Measurements from ENCODE around the gene MDFIC. TPM values are rescaled to one million over a fixed set of nuclear protein-coding genes. Genes with fewer than 3 reads are reported as not detected.

Gene MDFIC
- polyA plus RNA-seq, 1 of the 3 experiments (the other 2 are of a cell fraction) = 2.8 TPM

GRCh38 chr7:114957444-114957843 lies 35.5 kb downstream of the MDFIC start:
- Histone ChIP-seq H3K27ac (ENCODE audit: low read depth in 2 of 2, low read length in 1 of 2) (no peak overlapping the region), H2AFZ (ENCODE audit: low read depth) (no peak overlapping the region), H4K20me1 (ENCODE audit: insufficient read depth) (no peaks in the 10 kb centered on the region), H3K9me3 (no peaks in the 10 kb centered on the region), H3K4me1 (ENCODE audit: control insufficient read depth in 1 of 2, insufficient read depth in 2 of 2, low read depth in 1 of 2, low read length in 1 of 2) (no peaks in the 10 kb centered on the region), H3K4me2 (no peak overlapping the region), H3K9me2 (no peaks in the 10 kb centered on the region), H3K79me2 (ENCODE audit: insufficient read depth) (no peaks in the 10 kb centered on the region), H3K27me3 (ENCODE audit: insufficient read depth) (peaks cover 8% of the 10 kb centered on the region; the same call in 1 of the 2 replicates), H3K9ac (no peak overlapping the region), H3F3A (replicated peaks; ENCODE audit: insufficient read depth) (no peaks in the 10 kb centered on the region), H3K36me3 (replicated peaks in 1 of 2; ENCODE audit: control insufficient read depth in 1 of 2, insufficient read depth in 2 of 2, low read length in 1 of 2) (no peaks in the 10 kb centered on the region), H3K4me3 (ENCODE audit: low read depth in 2 of 2, low read length in 1 of 2) (no peak overlapping the region)
- no peak for DNase-seq
- TF ChIP-seq CTCF (IDR thresholded peaks at IDR 0.05) = no peak
- TF ChIP-seq RFX5 (IDR thresholded peaks at IDR 0.05; ENCODE audit: low read length) = no peak
- no peak for TF ChIP-seq TEAD4 (IDR thresholded peaks at IDR 0.05; ENCODE audit: borderline replicate concordance, insufficient read depth)
- TF ChIP-seq RXRA (IDR thresholded peaks at IDR 0.05; ENCODE audit: borderline replicate concordance, low read depth) = no peak
- TF ChIP-seq REST (IDR thresholded peaks at IDR 0.05; ENCODE audit: low read depth, low read length) = no peak
- TF ChIP-seq SIN3A (IDR thresholded peaks at IDR 0.05; ENCODE audit: borderline replicate concordance, low read depth, low read length) = no peak
- no peak for TF ChIP-seq RAD21 (IDR thresholded peaks at IDR 0.05; ENCODE audit: low read length)
- TF ChIP-seq USF1 (IDR thresholded peaks at IDR 0.05; ENCODE audit: borderline replicate concordance, low read depth) = no peak
- no peak for TF ChIP-seq CHD2 (IDR thresholded peaks at IDR 0.05; ENCODE audit: low read length, partially characterized antibody)
- no peak for TF ChIP-seq FOXM1 (IDR thresholded peaks at IDR 0.05; ENCODE audit: low read depth)
- TF ChIP-seq FOXJ3 (CRISPR knock-in tag; IDR thresholded peaks at IDR 0.05) = no peak
- 20% methylated on average over 1 of the region's 1 CpG for WGBS (ENCODE audit: low lambda C conversion rate)
- CTCF ChIA-PET = interaction anchor here (1.3 to 1.4 kb wide), 2 partner anchors 11 to 21 kb away, joined by 3 to 5 read pairs; no protein-coding TSS in a partner anchor
- POLR2A ChIA-PET = no interaction called here

- no peak overlapping the region for H3K4me2 ChIP-seq
These were observed 38.0 kb downstream of the MDFIC start for GRCh38 chr7:114959931-114960330.

More at GRCh38 chr7:114959931-114960330, 38.0 kb downstream of the MDFIC start:
- CTCF ChIA-PET = no interaction called here
- 6% methylated on average over 3 of the region's 3 CpGs for WGBS (ENCODE audit: low lambda C conversion rate)
- Histone ChIP-seq H3K9me2 (no peaks in the 10 kb centered on the region), H3K9ac (no peak overlapping the region), H3K36me3 (replicated peaks in 1 of 2; ENCODE audit: control insufficient read depth in 1 of 2, insufficient read depth in 2 of 2, low read length in 1 of 2) (no peaks in the 10 kb centered on the region), H3K79me2 (ENCODE audit: insufficient read depth) (no peaks in the 10 kb centered on the region), H3K27ac (ENCODE audit: low read depth in 2 of 2, low read length in 1 of 2) (peak overlapping the region in 1 of 2 experiments; percentile 36; a peak in 1 of 4 replicates), H3K9me3 (no peaks in the 10 kb centered on the region), H3K27me3 (ENCODE audit: insufficient read depth) (peaks cover 11% of the 10 kb centered on the region; the same call in 1 of the 2 replicates), H3K4me1 (ENCODE audit: control insufficient read depth in 1 of 2, insufficient read depth in 2 of 2, low read depth in 1 of 2, low read length in 1 of 2) (no peaks in the 10 kb centered on the region), H3F3A (replicated peaks; ENCODE audit: insufficient read depth) (no peaks in the 10 kb centered on the region), H2AFZ (ENCODE audit: low read depth) (no peak overlapping the region), H3K4me3 (ENCODE audit: low read depth in 2 of 2, low read length in 1 of 2) (no peak overlapping the region), H4K20me1 (ENCODE audit: insufficient read depth) (no peaks in the 10 kb centered on the region)
- TF ChIP-seq GABPA (IDR thresholded peaks at IDR 0.05; ENCODE audit: low read depth) = no peak
- TF ChIP-seq JUND (IDR thresholded peaks at IDR 0.05) = no peak
- TF ChIP-seq, protein P1, sequence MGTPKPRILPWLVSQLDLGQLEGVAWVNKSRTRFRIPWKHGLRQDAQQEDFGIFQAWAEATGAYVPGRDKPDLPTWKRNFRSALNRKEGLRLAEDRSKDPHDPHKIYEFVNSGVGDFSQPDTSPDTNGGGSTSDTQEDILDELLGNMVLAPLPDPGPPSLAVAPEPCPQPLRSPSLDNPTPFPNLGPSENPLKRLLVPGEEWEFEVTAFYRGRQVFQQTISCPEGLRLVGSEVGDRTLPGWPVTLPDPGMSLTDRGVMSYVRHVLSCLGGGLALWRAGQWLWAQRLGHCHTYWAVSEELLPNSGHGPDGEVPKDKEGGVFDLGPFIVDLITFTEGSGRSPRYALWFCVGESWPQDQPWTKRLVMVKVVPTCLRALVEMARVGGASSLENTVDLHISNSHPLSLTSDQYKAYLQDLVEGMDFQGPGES (IDR thresholded peaks at IDR 0.05; ENCODE audit: low read depth, low read length) = no peak
- no peak for TF ChIP-seq RCOR1 (IDR thresholded peaks at IDR 0.05; ENCODE audit: low read length)
- POLR2A ChIA-PET = no interaction called here
- DNase-seq = no peak
